A549 (cell line): ENCODE results near the gene UNC79.

Source experiments
- HDAC2 ChIP-seq: fragments of 200-600 bp; sonication (generic); IDR thresholded peaks from 2 replicates; pipeline ENCODE4 v1.6.1; 2016
- POLR2A ChIP-seq: IDR thresholded peaks from 2 replicates; pipeline ENCODE4 v1.6.1; 2012; ENCODE audit warnings: mild to moderate bottlenecking, low read length
- RAD21 ChIP-seq, 2 experiments: fragments of >200 bp in 1 of 2; sonication (Bioruptor Twin) in 1 of 2; formaldehyde crosslinking in 1 of 2; IDR thresholded peaks in 1 of 2; conservative IDR thresholded peaks in 1 of 2; 2 replicates in 1 of 2; 3 replicates in 1 of 2; pipeline ENCODE4 v1.6.1; 2012 to 2018; ENCODE audit warnings: inconsistent platforms in 1 of 2
- TP53 ChIP-seq: fragments of 250-450 bp; sonication (Bioruptor Pico); IDR thresholded peaks from 2 replicates; pipeline ENCODE4 v1.5.0; 2021; ENCODE audit warnings: mild to moderate bottlenecking, moderate library complexity
- TF ChIP-seq, protein P1 (sequence below): fragments of >200 bp; sonication (Bioruptor Twin); formaldehyde crosslinking; IDR thresholded peaks from 3 replicates; pipeline ENCODE4 v1.5.1; 2016
- TF ChIP-seq, protein P2 (sequence below): fragments of 450-650 bp; IDR thresholded peaks from 2 replicates; pipeline ENCODE4 v1.6.1; 2014; ENCODE audit warnings: antibody characterized with exemption

DNA sequence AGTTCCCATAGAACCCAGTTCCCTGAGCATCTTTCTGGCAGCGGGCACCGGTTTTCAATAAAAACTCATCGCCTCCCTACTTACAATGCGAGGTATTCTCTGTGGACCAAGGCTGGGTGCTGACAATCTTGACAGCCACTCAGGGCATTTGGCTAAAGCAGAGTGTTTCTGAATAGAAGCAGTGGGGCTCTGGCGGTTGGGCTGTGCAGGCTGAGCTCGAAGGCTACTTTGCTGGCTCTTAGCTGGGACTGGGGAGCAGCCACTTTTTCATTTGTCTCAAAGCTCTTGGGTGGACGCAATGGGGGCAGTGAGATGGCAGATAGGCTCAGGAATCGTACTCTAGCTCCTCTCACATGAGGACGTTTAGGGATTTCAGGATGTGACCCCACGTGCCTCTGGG lies 151.8 kb downstream of the UNC79 start:
- TF ChIP-seq, protein P1, sequence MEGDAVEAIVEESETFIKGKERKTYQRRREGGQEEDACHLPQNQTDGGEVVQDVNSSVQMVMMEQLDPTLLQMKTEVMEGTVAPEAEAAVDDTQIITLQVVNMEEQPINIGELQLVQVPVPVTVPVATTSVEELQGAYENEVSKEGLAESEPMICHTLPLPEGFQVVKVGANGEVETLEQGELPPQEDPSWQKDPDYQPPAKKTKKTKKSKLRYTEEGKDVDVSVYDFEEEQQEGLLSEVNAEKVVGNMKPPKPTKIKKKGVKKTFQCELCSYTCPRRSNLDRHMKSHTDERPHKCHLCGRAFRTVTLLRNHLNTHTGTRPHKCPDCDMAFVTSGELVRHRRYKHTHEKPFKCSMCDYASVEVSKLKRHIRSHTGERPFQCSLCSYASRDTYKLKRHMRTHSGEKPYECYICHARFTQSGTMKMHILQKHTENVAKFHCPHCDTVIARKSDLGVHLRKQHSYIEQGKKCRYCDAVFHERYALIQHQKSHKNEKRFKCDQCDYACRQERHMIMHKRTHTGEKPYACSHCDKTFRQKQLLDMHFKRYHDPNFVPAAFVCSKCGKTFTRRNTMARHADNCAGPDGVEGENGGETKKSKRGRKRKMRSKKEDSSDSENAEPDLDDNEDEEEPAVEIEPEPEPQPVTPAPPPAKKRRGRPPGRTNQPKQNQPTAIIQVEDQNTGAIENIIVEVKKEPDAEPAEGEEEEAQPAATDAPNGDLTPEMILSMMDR = no peak
- no peak for TF ChIP-seq POLR2A
- no peak for TF ChIP-seq HDAC2
- TF ChIP-seq, protein P2, sequence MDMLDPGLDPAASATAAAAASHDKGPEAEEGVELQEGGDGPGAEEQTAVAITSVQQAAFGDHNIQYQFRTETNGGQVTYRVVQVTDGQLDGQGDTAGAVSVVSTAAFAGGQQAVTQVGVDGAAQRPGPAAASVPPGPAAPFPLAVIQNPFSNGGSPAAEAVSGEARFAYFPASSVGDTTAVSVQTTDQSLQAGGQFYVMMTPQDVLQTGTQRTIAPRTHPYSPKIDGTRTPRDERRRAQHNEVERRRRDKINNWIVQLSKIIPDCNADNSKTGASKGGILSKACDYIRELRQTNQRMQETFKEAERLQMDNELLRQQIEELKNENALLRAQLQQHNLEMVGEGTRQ = no peak
- no peak for TF ChIP-seq RAD21 (conservative IDR thresholded peaks at IDR 0.05 in 1 of 2, IDR thresholded peaks at IDR 0.05 in 1 of 2)
- TF ChIP-seq TP53 (CRISPR knock-in tag) = no peak
